Stomach (tissue), 4 donors: Measurements from ENCODE around the gene PSKH1.

Experiments used
- POLR2A ChIP-seq, 4 donors: fragments of 450-650 bp; IDR thresholded peaks; one replicate each; pipeline ENCODE4 v1.6.1; 2016; ENCODE audit warnings: antibody characterized with exemption in 4 of 4, control low read depth in 2 of 4, mild to moderate bottlenecking in 1 of 4, moderate library complexity in 1 of 4
- POLR2AphosphoS5 ChIP-seq, 3 donors: sonication (generic); formaldehyde crosslinking; IDR thresholded peaks; one replicate each; pipeline ENCODE4 v1.6.1; 2016; ENCODE audit warnings: antibody characterized with exemption in 3 of 3
- TF ChIP-seq, protein P1 (sequence below), 7 experiments: fragments of 450-650 bp in 4 of 7; fragments of 200-600 bp in 3 of 7; sonication (generic) in 3 of 7; IDR thresholded peaks; one replicate each; pipeline ENCODE4 v1.5.1; 2016 to 2019; ENCODE audit warnings: antibody characterized with exemption in 7 of 7, control low read depth in 2 of 7, mild to moderate bottlenecking in 1 of 7

DNA sequence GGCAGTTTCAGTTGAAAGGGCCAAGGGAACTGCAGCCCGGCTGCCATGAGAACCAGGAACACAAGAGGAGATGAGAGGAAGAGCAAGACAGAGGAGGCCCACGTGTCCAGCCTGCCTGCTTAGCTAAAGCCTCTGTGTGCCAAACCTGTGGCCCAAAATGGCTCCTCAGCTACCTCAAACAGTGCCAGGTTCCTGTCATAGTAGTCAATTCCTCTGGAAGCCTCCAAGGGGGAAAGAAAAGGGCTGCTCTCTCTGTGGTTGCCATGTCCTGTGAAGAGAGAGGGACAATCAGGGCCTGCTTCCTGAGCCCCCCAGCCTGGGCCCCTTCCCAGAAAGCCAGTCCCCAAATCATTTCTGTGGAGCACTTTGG, 70.2 kb downstream of the PSKH1 start:
- TF ChIP-seq, protein P1, sequence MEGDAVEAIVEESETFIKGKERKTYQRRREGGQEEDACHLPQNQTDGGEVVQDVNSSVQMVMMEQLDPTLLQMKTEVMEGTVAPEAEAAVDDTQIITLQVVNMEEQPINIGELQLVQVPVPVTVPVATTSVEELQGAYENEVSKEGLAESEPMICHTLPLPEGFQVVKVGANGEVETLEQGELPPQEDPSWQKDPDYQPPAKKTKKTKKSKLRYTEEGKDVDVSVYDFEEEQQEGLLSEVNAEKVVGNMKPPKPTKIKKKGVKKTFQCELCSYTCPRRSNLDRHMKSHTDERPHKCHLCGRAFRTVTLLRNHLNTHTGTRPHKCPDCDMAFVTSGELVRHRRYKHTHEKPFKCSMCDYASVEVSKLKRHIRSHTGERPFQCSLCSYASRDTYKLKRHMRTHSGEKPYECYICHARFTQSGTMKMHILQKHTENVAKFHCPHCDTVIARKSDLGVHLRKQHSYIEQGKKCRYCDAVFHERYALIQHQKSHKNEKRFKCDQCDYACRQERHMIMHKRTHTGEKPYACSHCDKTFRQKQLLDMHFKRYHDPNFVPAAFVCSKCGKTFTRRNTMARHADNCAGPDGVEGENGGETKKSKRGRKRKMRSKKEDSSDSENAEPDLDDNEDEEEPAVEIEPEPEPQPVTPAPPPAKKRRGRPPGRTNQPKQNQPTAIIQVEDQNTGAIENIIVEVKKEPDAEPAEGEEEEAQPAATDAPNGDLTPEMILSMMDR (IDR thresholded peaks at IDR 0.05): no peak
- no peak for TF ChIP-seq POLR2A (IDR thresholded peaks at IDR 0.05)
- TF ChIP-seq POLR2AphosphoS5 (IDR thresholded peaks at IDR 0.05): no peak
